Chondrocyte (in vitro differentiated cells): ENCODE measurements around the gene MTHFD1. TPM values are rescaled to one million over a fixed set of nuclear protein-coding genes. Genes with fewer than 3 reads are reported as not detected.

Experiments used
- DNase-seq: peaks from one replicate; pipeline ENCODE4 v3.0.0; 2021; ENCODE audit warnings: mixed read lengths, low spot score
- H3K27ac Mint-ChIP-seq: one replicate; pipeline ENCODE4 v1.8.0; 2021; ENCODE audit warnings: mild to moderate bottlenecking, moderate library complexity, mixed read lengths; ENCODE audit not compliant: unreplicated experiment
- H3K27me3 Mint-ChIP-seq: 2 replicates; pipeline ENCODE4 v1.8.0; 2021; ENCODE audit warnings: low read depth, mixed read lengths
- H3K36me3 Mint-ChIP-seq: 2 replicates; pipeline ENCODE4 v1.8.0; 2021; ENCODE audit warnings: low read depth, mixed read lengths
- H3K4me1 Mint-ChIP-seq: 2 replicates; pipeline ENCODE4 v1.8.0; 2021; ENCODE audit warnings: low read depth, mild to moderate bottlenecking, mixed read lengths
- H3K4me3 Mint-ChIP-seq: one replicate; pipeline ENCODE4 v1.8.0; 2021; ENCODE audit warnings: mild to moderate bottlenecking, moderate library complexity, mixed read lengths; ENCODE audit not compliant: unreplicated experiment
- H3K9me3 Mint-ChIP-seq: 2 replicates; pipeline ENCODE4 v1.8.0; 2021; ENCODE audit warnings: low read depth, mixed read lengths
- CTCF ChIP-seq: fragments of 200-600 bp; sonication (generic); IDR thresholded peaks from 2 replicates; pipeline ENCODE4 v1.5.0; 2021; ENCODE audit warnings: antibody characterized with exemption, mild to moderate bottlenecking, moderate library complexity
- total RNA-seq: library from RNA; stranded (reverse); gene quantifications from 3 replicates; pipeline ENCODE4 v1.2.1, GENCODE V29; 2021

The MTHFD1 gene
- total RNA-seq, 1 donor from 2014 or later, result 54.2 TPM

- H3K4me3 Mint-ChIP-seq, result no peak overlapping the region
- no peak for DNase-seq
- H3K27ac Mint-ChIP-seq, result peak overlapping the region; percentile 80
- peak; percentile 27 for TF ChIP-seq CTCF
- H3K27me3 Mint-ChIP-seq, result no peaks in the 10 kb centered on the region
- H3K36me3 Mint-ChIP-seq, result peaks cover 11% of the 10 kb centered on the region
- no peaks in the 10 kb centered on the region for H3K9me3 Mint-ChIP-seq
- H3K4me1 Mint-ChIP-seq, result peaks cover 48% of the 10 kb centered on the region
Measured at GRCh38 chr14:64447876-64448670, 59.9 kb downstream of the MTHFD1 start.

DNA sequence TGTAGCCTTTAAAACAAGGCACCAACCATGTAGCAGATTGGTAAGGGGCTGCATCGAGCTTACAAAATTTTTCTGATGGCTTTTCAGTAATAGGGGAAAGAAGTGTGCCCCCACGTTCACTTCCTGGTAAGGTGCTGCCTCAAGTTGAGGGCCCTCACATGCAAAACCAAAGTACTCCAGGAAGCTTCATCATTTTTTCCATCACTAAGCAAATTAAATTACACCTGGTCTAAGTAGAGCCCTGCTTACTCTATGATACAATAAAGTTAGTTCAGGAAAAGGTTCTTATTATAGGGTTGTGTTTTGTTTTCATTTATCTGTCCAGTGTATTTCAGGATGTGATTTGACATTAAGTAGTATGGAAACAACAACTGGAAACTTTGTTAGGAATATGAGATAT is 62.1 kb downstream of the MTHFD1 start:
- no peak overlapping the region for H3K4me3 Mint-ChIP-seq
- DNase-seq, result no peak
- H3K9me3 Mint-ChIP-seq, result no peaks in the 10 kb centered on the region
- H3K27me3 Mint-ChIP-seq, result no peaks in the 10 kb centered on the region
- H3K36me3 Mint-ChIP-seq, result peaks cover 16% of the 10 kb centered on the region
- H3K4me1 Mint-ChIP-seq, result peaks cover 29% of the 10 kb centered on the region
- no peak overlapping the region for H3K27ac Mint-ChIP-seq
- TF ChIP-seq CTCF, result no peak

DNA sequence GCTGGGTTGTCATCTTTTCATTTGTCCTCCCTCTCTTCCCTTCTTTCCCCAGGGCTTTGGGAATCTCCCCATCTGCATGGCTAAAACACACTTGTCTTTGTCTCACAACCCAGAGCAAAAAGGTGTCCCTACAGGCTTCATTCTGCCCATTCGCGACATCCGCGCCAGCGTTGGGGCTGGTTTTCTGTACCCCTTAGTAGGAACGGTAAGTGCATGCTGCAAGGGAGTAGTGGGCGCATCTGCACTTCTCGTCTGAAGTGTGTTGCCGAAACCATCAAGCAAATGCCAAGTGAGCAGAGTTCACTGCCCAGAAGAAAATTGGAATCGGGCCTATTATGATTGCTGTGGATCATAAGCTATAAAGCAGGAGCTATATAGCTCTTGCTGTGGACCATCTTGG is 66.5 kb downstream of the MTHFD1 start:
- Mint-ChIP-seq H3K4me3 (no peak overlapping the region), H3K9me3 (no peaks in the 10 kb centered on the region), H3K27me3 (no peaks in the 10 kb centered on the region), H3K36me3 (peaks cover 26% of the 10 kb centered on the region), H3K27ac (no peak overlapping the region), H3K4me1 (no peaks in the 10 kb centered on the region)
- no peak for TF ChIP-seq CTCF
- DNase-seq, result no peak

DNA sequence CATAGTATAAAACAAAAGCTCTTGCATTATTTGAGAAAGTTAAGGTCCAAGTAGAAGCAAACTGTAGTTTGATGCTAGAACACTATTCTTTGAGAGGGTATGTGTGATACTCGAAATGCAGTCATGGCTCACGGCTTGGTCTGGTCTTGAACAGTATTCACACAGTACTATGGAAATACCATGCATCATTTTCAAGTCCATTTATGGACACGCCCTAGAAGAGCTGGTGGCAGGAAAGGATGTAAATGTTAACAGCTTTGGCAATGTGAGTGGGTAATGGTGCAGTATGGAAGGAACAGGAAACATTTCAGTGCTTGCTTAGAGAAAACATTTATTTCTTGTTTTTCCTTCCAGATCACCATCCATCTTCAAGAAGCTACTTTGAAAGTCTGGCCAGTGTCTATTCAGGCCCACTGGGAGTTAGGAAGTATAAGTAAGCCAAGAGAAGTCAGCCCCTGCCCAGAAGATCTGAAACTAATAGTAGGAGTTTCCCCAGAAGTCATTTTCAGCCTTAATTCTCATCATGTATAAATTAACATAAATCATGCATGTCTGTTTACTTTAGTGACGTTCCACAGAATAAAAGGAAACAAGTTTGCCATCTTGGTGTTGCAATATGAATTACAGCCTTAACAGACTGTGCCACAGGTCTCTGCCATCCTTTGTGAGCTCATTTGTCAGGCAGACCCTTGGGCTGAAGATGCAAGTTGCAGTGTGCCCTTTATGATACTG is 71.4 kb downstream of the MTHFD1 start:
- DNase-seq, result no peak
- H3K9me3 Mint-ChIP-seq, result no peaks in the 10 kb centered on the region
- peaks cover under 1% of the 10 kb centered on the region for H3K4me1 Mint-ChIP-seq
- peaks cover 18% of the 10 kb centered on the region for H3K36me3 Mint-ChIP-seq
- H3K27ac Mint-ChIP-seq, result no peak overlapping the region
- no peak overlapping the region for H3K4me3 Mint-ChIP-seq
- no peak for TF ChIP-seq CTCF
- no peaks in the 10 kb centered on the region for H3K27me3 Mint-ChIP-seq

DNA sequence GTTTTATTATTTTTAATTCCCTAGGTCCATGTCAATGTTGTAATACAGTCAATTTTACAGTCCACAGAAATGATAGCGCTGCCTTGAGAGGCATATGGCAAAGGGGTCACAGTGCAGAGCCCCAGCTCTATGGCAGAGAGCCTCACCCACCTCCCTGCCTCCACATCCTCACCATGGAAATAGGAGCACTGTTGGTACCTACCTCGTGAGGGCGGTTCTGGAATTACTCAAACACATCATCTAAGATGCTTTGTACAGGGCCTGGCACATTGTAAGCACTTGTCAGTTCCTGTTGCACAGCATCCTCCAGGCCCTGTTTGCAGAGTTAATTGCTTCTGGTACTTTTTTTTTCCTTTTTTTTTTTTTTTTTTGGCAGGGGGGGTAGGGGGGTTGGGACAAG is 73.1 kb downstream of the MTHFD1 start:
- peaks cover 10% of the 10 kb centered on the region for H3K4me1 Mint-ChIP-seq
- peaks cover 11% of the 10 kb centered on the region for H3K36me3 Mint-ChIP-seq
- no peak for TF ChIP-seq CTCF
- no peaks in the 10 kb centered on the region for H3K9me3 Mint-ChIP-seq
- DNase-seq, result no peak
- H3K4me3 Mint-ChIP-seq, result no peak overlapping the region
- H3K27me3 Mint-ChIP-seq, result no peaks in the 10 kb centered on the region
- H3K27ac Mint-ChIP-seq, result no peak overlapping the region
